ENCODE data around the gene LCE1E.

LCE1E gene

GRCh38 chr1:152777510-152778137, 8.4 kb upstream of the LCE1E start:
- Histone ChIP-seq H4K8ac (ENCODE audit: low read length) (no peak overlapping the region), H3K4me1 (ENCODE audit: control insufficient read depth, insufficient read depth, low read depth, low read length) (no peaks in the 10 kb centered on the region), H3K9me3 (ENCODE audit: control insufficient read depth, low read length) (no peaks in the 10 kb centered on the region), H2BK120ac (ENCODE audit: low read depth, low read length) (no peak overlapping the region), H4K91ac (ENCODE audit: low read length) (no peak overlapping the region), H3K14ac (ENCODE audit: low read length in 2 of 2) (no peak overlapping the region), H3K9ac (ENCODE audit: low read length) (no peak overlapping the region), H3K27me3 (ENCODE audit: control insufficient read depth in 1 of 2, insufficient read depth in 1 of 2, low read length in 2 of 2) (no peaks in the 10 kb centered on the region), H3K27ac (ENCODE audit: low read length, poor library complexity, severe bottlenecking) (no peak overlapping the region), H3K23ac (ENCODE audit: low read length in 2 of 2) (no peak overlapping the region), H2BK12ac (ENCODE audit: low read length in 2 of 2) (no peak overlapping the region), H2BK15ac (ENCODE audit: low read depth, poor library complexity, severe bottlenecking) (no peak overlapping the region), H3K36me3 (ENCODE audit: control insufficient read depth in 1 of 2, insufficient read depth in 2 of 2, low read depth in 1 of 2, low read length in 2 of 2) (no peaks in the 10 kb centered on the region), H2BK5ac (ENCODE audit: low read depth, low read length, poor library complexity, severe bottlenecking) (no peak overlapping the region), H3K18ac (ENCODE audit: low read depth in 1 of 2, low read length in 2 of 2) (no peak overlapping the region), H3K79me1 (replicated peaks; ENCODE audit: low read length, poor library complexity, severe bottlenecking) (no peaks in the 10 kb centered on the region), H3K4ac (ENCODE audit: low read depth in 1 of 2, low read length in 2 of 2) (no peak overlapping the region), H3K4me3 (ENCODE audit: insufficient read depth in 1 of 2, low read depth in 1 of 2, low read length in 2 of 2) (no peak overlapping the region), H3K4me2 (ENCODE audit: low read length, poor library complexity, severe bottlenecking) (no peak overlapping the region), H2AFZ (ENCODE audit: low read depth, low read length) (no peak overlapping the region), H2AK5ac (ENCODE audit: low read length, severe bottlenecking) (no peak overlapping the region)
- WGBS: 68% methylated on average over 4 of the region's 4 CpGs
- DNase-seq: no peak

DNA sequence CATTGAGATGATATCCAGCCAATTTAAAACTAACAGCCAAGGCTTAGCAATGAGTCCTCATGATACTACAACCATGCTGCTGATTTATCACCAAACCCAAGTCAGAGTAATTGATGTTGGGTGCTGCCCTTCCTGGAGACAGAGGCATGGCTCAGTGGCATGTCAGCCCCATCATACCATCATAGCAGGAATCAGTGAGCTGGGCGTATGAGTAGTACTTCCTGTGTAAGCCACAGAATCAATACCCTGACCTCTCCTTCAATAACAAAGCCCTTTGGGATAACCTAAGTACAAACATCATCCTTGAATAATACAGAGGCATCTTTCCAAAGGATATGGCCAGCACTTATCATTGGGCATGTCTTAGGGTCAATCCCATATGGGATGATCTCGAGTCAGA, 3.0 kb upstream of the LCE1E start:
- Histone ChIP-seq H3K4me1 (ENCODE audit: control insufficient read depth, insufficient read depth, low read depth, low read length) (no peaks in the 10 kb centered on the region), H3K27ac (ENCODE audit: low read length, poor library complexity, severe bottlenecking) (no peak overlapping the region), H2BK15ac (ENCODE audit: low read depth, poor library complexity, severe bottlenecking) (no peak overlapping the region), H3K27me3 (ENCODE audit: control insufficient read depth in 1 of 2, insufficient read depth in 1 of 2, low read length in 2 of 2) (no peaks in the 10 kb centered on the region), H3K9me3 (ENCODE audit: control insufficient read depth, low read length) (no peaks in the 10 kb centered on the region), H2AFZ (ENCODE audit: low read depth, low read length) (no peak overlapping the region), H3K4me3 (ENCODE audit: insufficient read depth in 1 of 2, low read depth in 1 of 2, low read length in 2 of 2) (no peak overlapping the region), H2BK5ac (ENCODE audit: low read depth, low read length, poor library complexity, severe bottlenecking) (no peak overlapping the region), H2BK12ac (ENCODE audit: low read length in 2 of 2) (no peak overlapping the region), H3K4me2 (ENCODE audit: low read length, poor library complexity, severe bottlenecking) (no peak overlapping the region), H3K79me1 (replicated peaks; ENCODE audit: low read length, poor library complexity, severe bottlenecking) (no peaks in the 10 kb centered on the region), H4K91ac (ENCODE audit: low read length) (no peak overlapping the region), H3K14ac (ENCODE audit: low read length in 2 of 2) (no peak overlapping the region), H2BK120ac (ENCODE audit: low read depth, low read length) (no peak overlapping the region), H3K18ac (ENCODE audit: low read depth in 1 of 2, low read length in 2 of 2) (no peak overlapping the region), H3K9ac (ENCODE audit: low read length) (no peak overlapping the region), H2AK5ac (ENCODE audit: low read length, severe bottlenecking) (no peak overlapping the region), H3K23ac (ENCODE audit: low read length in 2 of 2) (no peak overlapping the region), H4K8ac (ENCODE audit: low read length) (no peak overlapping the region), H3K36me3 (ENCODE audit: control insufficient read depth in 1 of 2, insufficient read depth in 2 of 2, low read depth in 1 of 2, low read length in 2 of 2) (no peaks in the 10 kb centered on the region), H3K4ac (ENCODE audit: low read depth in 1 of 2, low read length in 2 of 2) (no peak overlapping the region)
- WGBS: 58% methylated on average over 2 of the region's 2 CpGs
- DNase-seq: no peak

DNA sequence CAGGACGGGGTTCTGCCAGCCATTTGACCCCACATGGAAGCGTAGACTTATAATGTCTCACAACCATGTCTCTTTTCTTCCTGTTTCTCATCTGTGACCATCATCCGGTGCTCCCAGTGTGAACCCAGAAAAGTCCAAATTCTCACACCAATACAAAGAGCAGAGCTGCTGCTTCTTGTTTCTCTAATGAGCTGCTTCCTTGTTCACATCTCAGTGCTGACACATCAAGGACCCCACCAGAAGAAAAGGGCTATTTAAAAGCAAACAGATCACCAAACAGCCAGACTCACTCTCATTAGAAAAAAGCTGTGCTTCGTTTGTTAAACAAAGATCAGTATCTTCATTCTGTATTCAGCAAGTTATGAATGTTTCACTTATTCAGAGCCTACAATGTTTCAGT, 9.6 kb downstream of the LCE1E start:
- Histone ChIP-seq H4K8ac (ENCODE audit: low read length) (no peak overlapping the region), H3K27me3 (ENCODE audit: control insufficient read depth in 1 of 2, insufficient read depth in 1 of 2, low read length in 2 of 2) (no peaks in the 10 kb centered on the region), H3K4ac (ENCODE audit: low read depth in 1 of 2, low read length in 2 of 2) (no peak overlapping the region), H2BK5ac (ENCODE audit: low read depth, low read length, poor library complexity, severe bottlenecking) (no peak overlapping the region), H2BK15ac (ENCODE audit: low read depth, poor library complexity, severe bottlenecking) (no peak overlapping the region), H2BK12ac (ENCODE audit: low read length in 2 of 2) (no peak overlapping the region), H3K4me2 (ENCODE audit: low read length, poor library complexity, severe bottlenecking) (no peak overlapping the region), H3K4me1 (ENCODE audit: control insufficient read depth, insufficient read depth, low read depth, low read length) (no peaks in the 10 kb centered on the region), H3K18ac (ENCODE audit: low read depth in 1 of 2, low read length in 2 of 2) (no peak overlapping the region), H3K36me3 (ENCODE audit: control insufficient read depth in 1 of 2, insufficient read depth in 2 of 2, low read depth in 1 of 2, low read length in 2 of 2) (no peaks in the 10 kb centered on the region), H3K9ac (ENCODE audit: low read length) (no peak overlapping the region), H3K9me3 (ENCODE audit: control insufficient read depth, low read length) (no peaks in the 10 kb centered on the region), H3K27ac (ENCODE audit: low read length, poor library complexity, severe bottlenecking) (no peak overlapping the region), H4K91ac (ENCODE audit: low read length) (no peak overlapping the region), H2AFZ (ENCODE audit: low read depth, low read length) (no peak overlapping the region), H3K79me1 (replicated peaks; ENCODE audit: low read length, poor library complexity, severe bottlenecking) (no peaks in the 10 kb centered on the region), H3K14ac (ENCODE audit: low read length in 2 of 2) (no peak overlapping the region), H3K4me3 (ENCODE audit: insufficient read depth in 1 of 2, low read depth in 1 of 2, low read length in 2 of 2) (no peak overlapping the region), H2BK120ac (ENCODE audit: low read depth, low read length) (no peak overlapping the region), H3K23ac (ENCODE audit: low read length in 2 of 2) (no peak overlapping the region), H2AK5ac (ENCODE audit: low read length, severe bottlenecking) (no peak overlapping the region)
- no peak for DNase-seq
- WGBS: 41% methylated on average over 4 of the region's 4 CpGs

GRCh38 chr1:152796421-152796820, 10.4 kb downstream of the LCE1E start, which contains the start of gene LCE1D:
LCE1D (plus strand) TSS chr1:152796721; CDS start chr1:152797795, 1,074 bp downstream.
- no peak within 1 kb of the TSS for H3K4me3 ChIP-seq (ENCODE audit: insufficient read depth in 1 of 2, low read depth in 1 of 2, low read length in 2 of 2)
- no peak for DNase-seq
- no peak within 1 kb of the TSS for H2BK15ac ChIP-seq (ENCODE audit: low read depth, poor library complexity, severe bottlenecking)
- no peak within 1 kb of the TSS for H3K23ac ChIP-seq (ENCODE audit: low read length in 2 of 2)
- H3K27me3 ChIP-seq (ENCODE audit: control insufficient read depth in 1 of 2, insufficient read depth in 1 of 2, low read length in 2 of 2): no peaks in the 10 kb centered on the region
- H4K8ac ChIP-seq (ENCODE audit: low read length): no peak within 1 kb of the TSS
- no peak within 1 kb of the TSS for H3K18ac ChIP-seq (ENCODE audit: low read depth in 1 of 2, low read length in 2 of 2)
- H3K14ac ChIP-seq (ENCODE audit: low read length in 2 of 2): no peak within 1 kb of the TSS
- no peak within 1 kb of the TSS for H2AK5ac ChIP-seq (ENCODE audit: low read length, severe bottlenecking)
- no peak within 1 kb of the TSS for H4K91ac ChIP-seq (ENCODE audit: low read length)
- WGBS: 14% methylated on average over 1 of the region's 3 CpGs
- no peak within 1 kb of the TSS for H3K9ac ChIP-seq (ENCODE audit: low read length)
- no peak within 1 kb of the TSS for H2BK120ac ChIP-seq (ENCODE audit: low read depth, low read length)
- no peaks in the 10 kb centered on the region for H3K4me1 ChIP-seq (ENCODE audit: control insufficient read depth, insufficient read depth, low read depth, low read length)
- no peaks in the 10 kb centered on the region for H3K79me1 ChIP-seq (replicated peaks; ENCODE audit: low read length, poor library complexity, severe bottlenecking)
- no peak within 1 kb of the TSS for H2BK12ac ChIP-seq (ENCODE audit: low read length in 2 of 2)
- H3K27ac ChIP-seq (ENCODE audit: low read length, poor library complexity, severe bottlenecking): no peak within 1 kb of the TSS
- no peak within 1 kb of the TSS for H2BK5ac ChIP-seq (ENCODE audit: low read depth, low read length, poor library complexity, severe bottlenecking)
- H3K4ac ChIP-seq (ENCODE audit: low read depth in 1 of 2, low read length in 2 of 2): no peak within 1 kb of the TSS
- no peaks in the 10 kb centered on the region for H3K9me3 ChIP-seq (ENCODE audit: control insufficient read depth, low read length)
- no peaks in the 10 kb centered on the region for H3K36me3 ChIP-seq (ENCODE audit: control insufficient read depth in 1 of 2, insufficient read depth in 2 of 2, low read depth in 1 of 2, low read length in 2 of 2)
- H3K4me2 ChIP-seq (ENCODE audit: low read length, poor library complexity, severe bottlenecking): no peak within 1 kb of the TSS
- H2AFZ ChIP-seq (ENCODE audit: low read depth, low read length): no peak within 1 kb of the TSS
